Gastrocnemius medialis (tissue), 4 donors: Measurements from ENCODE around the gene AMTN. TPM values are rescaled to one million over a fixed set of nuclear protein-coding genes. Genes with fewer than 3 reads are reported as not detected.
"Not testable (repeated sequence)": the region's sequence is repeated elsewhere in the genome, so short reads cannot be mapped to it uniquely, and the experiment has no call there.

Experiments used
- ATAC-seq, 2 donors: fragments of 150-250 bp; one replicate each; pipeline ENCODE4 v1.9.1; 2016
- DNase-seq, 2 donors: peaks; one replicate each; pipeline ENCODE4 v3.0.0-alpha.2; 2019
- H3K27ac ChIP-seq, 4 donors: fragments of 200-600 bp; sonication (generic); 1 replicate in 1 of 4; 2 replicates in 3 of 4; pipeline ENCODE4 v1.5.1; 2016 to 2018; ENCODE audit warnings: mild to moderate bottlenecking in 2 of 4, moderate library complexity in 1 of 4
- H3K27me3 ChIP-seq, 3 donors: fragments of 200-600 bp; sonication (generic) in 2 of 3; 1 replicate in 1 of 3; 2 replicates in 2 of 3; pipeline versions ENCODE4 v1.5.1 to v1.6.0; 2016 to 2019; ENCODE audit warnings: mild to moderate bottlenecking in 1 of 3, moderate library complexity in 1 of 3
- H3K36me3 ChIP-seq, 2 donors: fragments of 200-600 bp; sonication (generic) in 1 of 2; one replicate each; pipeline ENCODE4 v1.5.1; 2017 to 2018
- H3K4me1 ChIP-seq, 2 donors: fragments of 200-600 bp; sonication (generic) in 1 of 2; one replicate each; pipeline ENCODE4 v1.5.1; 2016 to 2017; ENCODE audit warnings: mild to moderate bottlenecking in 2 of 2
- H3K4me3 ChIP-seq, 4 donors: fragments of 200-600 bp; sonication (generic) in 3 of 4; 1 replicate in 1 of 4; 2 replicates in 3 of 4; pipeline ENCODE4 v1.5.1; 2016 to 2019; ENCODE audit warnings: mild to moderate bottlenecking in 2 of 4
- H3K9me3 ChIP-seq, 3 donors: fragments of 200-600 bp; sonication (generic) in 2 of 3; 1 replicate in 1 of 3; 2 replicates in 2 of 3; pipeline ENCODE4 v1.5.1; 2016 to 2019
- CTCF ChIP-seq, 5 experiments: fragments of 450-650 bp in 3 of 5; fragments of 200-600 bp in 2 of 5; sonication (generic) in 2 of 5; IDR thresholded peaks in 4 of 5; conservative IDR thresholded peaks in 1 of 5; 1 replicate in 4 of 5; 2 replicates in 1 of 5; pipeline ENCODE4 v1.5.1; 2016 to 2019; ENCODE audit warnings: antibody characterized with exemption in 5 of 5, mild to moderate bottlenecking in 3 of 5, moderate library complexity in 3 of 5
- POLR2A ChIP-seq, 2 donors: fragments of 450-650 bp; IDR thresholded peaks; one replicate each; pipeline ENCODE4 v1.6.1; 2017; ENCODE audit warnings: antibody characterized with exemption in 2 of 2, mild to moderate bottlenecking in 2 of 2, moderate library complexity in 2 of 2
- in situ Hi-C, 4 donors: fragments of 200-750 bp; cut with MboI; loops; one replicate each; pipeline versions ENCODE4 v1.15.0 to v1.8.0; 2017; ENCODE audit warnings: low sequenced_read_pairs in 4 of 4
- intact Hi-C: fragments of 100-400 bp; cut with DNase I; formaldehyde crosslinking; loops from one replicate; pipeline ENCODE4 v1.15.1; 2023; ENCODE audit warnings: low total_unique reads
- total RNA-seq, 4 donors: library from RNA; depleted of rRNA; stranded (reverse); fragments of >200 nt; gene quantifications; one replicate each; pipeline versions ENCODE4 v1.1.0 to v1.2.3, GENCODE V29; 2016

Gene AMTN
- total RNA-seq, 4 donors from 2014 or later: not detected

GRCh38 chr4:70531981-70532380, 13.6 kb downstream of the AMTN start:
- intact Hi-C loops: no loop called here
- ATAC-seq: no peak
- DNase-seq: no peak
- H3K27me3 ChIP-seq: no peaks in the 10 kb centered on the region
- H3K27ac ChIP-seq: no peak overlapping the region
- no peaks in the 10 kb centered on the region for H3K4me1 ChIP-seq
- H3K9me3 ChIP-seq: no peaks in the 10 kb centered on the region
- in situ Hi-C loops: no loop called here
- TF ChIP-seq CTCF (IDR thresholded peaks at IDR 0.05 in 4 of 5, conservative IDR thresholded peaks at IDR 0.05 in 1 of 5) (no peak), POLR2A (IDR thresholded peaks at IDR 0.05) (no peak)
- H3K36me3 ChIP-seq: no peaks in the 10 kb centered on the region
- no peak overlapping the region for H3K4me3 ChIP-seq

- ATAC-seq (no peak), DNase-seq (no peak)
- Histone ChIP-seq H3K27me3 (no peaks in the 10 kb centered on the region), H3K27ac (no peak overlapping the region), H3K4me1 (no peaks in the 10 kb centered on the region), H3K9me3 (no peaks in the 10 kb centered on the region), H3K36me3 (no peaks in the 10 kb centered on the region), H3K4me3 (no peak overlapping the region)
- in situ Hi-C loops: no loop called here
- intact Hi-C loops: no loop called here
- TF ChIP-seq POLR2A (IDR thresholded peaks at IDR 0.05) (no peak), CTCF (IDR thresholded peaks at IDR 0.05 in 4 of 5, conservative IDR thresholded peaks at IDR 0.05 in 1 of 5) (no peak)
Observed at GRCh38 chr4:70533211-70533610, 14.8 kb downstream of the AMTN start.

- Histone ChIP-seq H3K36me3 (no peaks in the 10 kb centered on the region), H3K9me3 (no peaks in the 10 kb centered on the region), H3K27ac (no peak overlapping the region), H3K27me3 (no peaks in the 10 kb centered on the region), H3K4me1 (no peaks in the 10 kb centered on the region), H3K4me3 (no peak overlapping the region)
- DNase-seq: no peak
- TF ChIP-seq CTCF (IDR thresholded peaks at IDR 0.05 in 4 of 5, conservative IDR thresholded peaks at IDR 0.05 in 1 of 5) (no peak), POLR2A (IDR thresholded peaks at IDR 0.05) (no peak)
- ATAC-seq: no peak
- intact Hi-C loops: no loop called here
- in situ Hi-C loops: no loop called here
Observed at GRCh38 chr4:70533791-70534190, 15.4 kb downstream of the AMTN start.

GRCh38 chr4:70534886-70535285, 16.5 kb downstream of the AMTN start:
- intact Hi-C loops, in situ Hi-C loops, H3K4me3 ChIP-seq: not testable (repeated sequence)

GRCh38 chr4:70538869-70539268, 20.5 kb downstream of the AMTN start:
- Histone ChIP-seq H3K4me3 (no peak overlapping the region), H3K9me3 (no peaks in the 10 kb centered on the region), H3K36me3 (no peaks in the 10 kb centered on the region), H3K27me3 (no peaks in the 10 kb centered on the region), H3K4me1 (no peaks in the 10 kb centered on the region), H3K27ac (no peak overlapping the region)
- in situ Hi-C loops (no loop called here), intact Hi-C loops (no loop called here)
- TF ChIP-seq CTCF (IDR thresholded peaks at IDR 0.05 in 4 of 5, conservative IDR thresholded peaks at IDR 0.05 in 1 of 5) (no peak), POLR2A (IDR thresholded peaks at IDR 0.05) (no peak)
- DNase-seq (no peak), ATAC-seq (no peak)

More at GRCh38 chr4:70534886-70535285, 16.5 kb downstream of the AMTN start:
- H3K27me3 ChIP-seq, H3K4me1 ChIP-seq, H3K9me3 ChIP-seq, H3K27ac ChIP-seq, ATAC-seq, H3K36me3 ChIP-seq, DNase-seq: not testable (repeated sequence)
